NCI-H510A treated with DMSO at 0.1 percent for 48 hours (cell line): ENCODE measurements around the gene AZGP1.
"Not testable (repeated sequence)": the region's sequence is repeated elsewhere in the genome, so short reads cannot be mapped to it uniquely, and the experiment has no call there.

Source experiments
- DNase-seq: peaks from one replicate; lab custom pipeline; 2025; lab: John Stamatoyannopoulos, UW

AZGP1 gene

GRCh38 chr7:99997545-99998137, 21.8 kb upstream of the AZGP1 start:
- no peak for DNase-seq

- DNase-seq = no peak
These were observed 21.1 kb upstream of the AZGP1 start for GRCh38 chr7:99996755-99997544.

DNA sequence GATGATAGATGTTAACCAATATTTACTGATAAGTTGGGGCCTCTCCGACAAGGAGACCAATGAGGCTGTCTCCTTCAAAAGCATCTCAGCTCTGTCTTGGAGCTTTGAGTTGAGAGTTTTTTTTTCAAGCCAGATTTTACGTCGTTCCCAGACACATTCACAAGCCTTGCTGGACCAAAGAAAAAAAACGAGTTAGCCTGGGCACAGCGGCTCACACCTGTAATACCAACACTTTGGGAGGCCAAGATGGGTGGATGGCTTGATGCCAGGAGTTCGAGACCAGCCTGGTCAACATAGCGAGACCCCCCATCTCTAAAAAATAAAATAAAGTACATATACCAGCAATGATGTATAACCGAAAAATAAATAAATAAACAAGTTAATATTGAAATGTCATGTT, 19.0 kb upstream of the AZGP1 start:
- no peak for DNase-seq

DNA sequence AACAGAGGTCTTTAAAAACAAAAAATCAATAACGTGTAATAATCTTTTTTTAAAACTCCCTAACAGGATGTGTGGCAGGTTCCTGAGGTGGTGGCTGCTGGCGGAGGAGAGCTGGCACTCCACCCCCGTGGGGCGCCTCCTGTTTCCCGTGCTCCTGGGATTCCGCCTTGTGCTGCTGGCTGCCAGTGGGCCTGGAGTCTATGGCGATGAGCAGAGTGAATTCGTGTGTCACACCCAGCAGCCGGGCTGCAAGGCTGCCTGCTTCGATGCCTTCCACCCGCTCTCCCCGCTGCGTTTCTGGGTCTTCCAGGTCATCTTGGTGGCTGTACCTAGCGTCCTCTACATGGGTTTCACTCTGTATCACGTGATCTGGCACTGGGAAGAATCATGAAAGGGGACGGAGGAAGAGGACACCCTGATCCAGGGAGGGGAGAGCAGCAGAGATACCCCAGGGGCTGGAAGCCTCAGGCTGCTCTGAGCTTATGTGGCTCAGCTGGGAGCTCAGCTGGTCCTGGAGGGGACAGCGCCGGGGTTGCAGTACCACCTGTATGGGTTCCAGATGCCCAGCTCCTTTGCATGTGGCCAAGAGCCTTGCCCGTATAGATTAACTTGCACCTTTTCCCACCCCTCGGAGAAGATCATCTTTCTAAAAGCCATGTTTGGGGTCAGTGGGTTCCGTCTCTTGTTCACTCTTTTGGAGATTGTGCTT, 16.7 kb upstream of the AZGP1 start:
- no peak for DNase-seq

DNA sequence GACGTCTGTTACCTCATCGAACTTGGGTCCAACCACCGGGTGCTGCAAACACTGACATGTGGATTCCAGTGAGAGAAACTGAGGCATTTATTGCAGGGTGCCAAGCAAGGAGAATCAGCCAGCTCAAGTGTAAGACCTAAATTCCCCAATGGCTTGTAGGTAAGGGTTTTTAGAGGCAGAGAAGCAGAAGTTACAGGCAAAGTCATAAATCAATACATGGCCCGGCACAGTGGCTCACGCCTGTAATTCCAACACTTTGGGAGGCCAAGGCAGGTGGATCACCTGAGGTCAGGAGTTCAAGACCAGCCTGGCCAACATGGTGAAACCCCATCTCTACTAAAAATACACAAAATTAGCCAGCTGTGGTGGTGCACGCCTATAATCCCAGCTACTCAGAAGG, 15.7 kb upstream of the AZGP1 start:
- not testable (repeated sequence) for DNase-seq

GRCh38 chr7:99990460-99990852, 14.6 kb upstream of the AZGP1 start:
- DNase-seq = no peak

DNA sequence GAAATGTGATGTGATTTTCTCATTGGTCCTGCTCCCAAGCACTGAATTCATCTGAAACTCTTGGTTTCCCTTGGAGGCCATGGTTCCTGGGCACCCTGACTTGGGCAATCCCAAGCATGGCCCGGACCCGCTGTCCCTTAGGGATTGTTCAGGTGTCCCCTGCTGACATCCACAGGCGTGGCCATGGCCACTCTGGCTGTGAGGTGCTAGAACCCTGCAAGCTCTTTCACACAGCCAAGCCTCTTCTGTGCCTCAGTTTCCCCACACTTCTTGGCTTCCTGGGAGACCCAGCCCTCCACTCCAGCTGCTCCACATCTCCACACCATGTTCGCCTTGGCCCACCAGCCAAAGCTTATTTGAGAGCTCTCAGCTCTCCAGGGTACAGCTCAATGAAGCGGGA, 12.0 kb upstream of the AZGP1 start:
- no peak for DNase-seq

GRCh38 chr7:99987306-99987705, 11.5 kb upstream of the AZGP1 start:
- not testable (repeated sequence) for DNase-seq

DNA sequence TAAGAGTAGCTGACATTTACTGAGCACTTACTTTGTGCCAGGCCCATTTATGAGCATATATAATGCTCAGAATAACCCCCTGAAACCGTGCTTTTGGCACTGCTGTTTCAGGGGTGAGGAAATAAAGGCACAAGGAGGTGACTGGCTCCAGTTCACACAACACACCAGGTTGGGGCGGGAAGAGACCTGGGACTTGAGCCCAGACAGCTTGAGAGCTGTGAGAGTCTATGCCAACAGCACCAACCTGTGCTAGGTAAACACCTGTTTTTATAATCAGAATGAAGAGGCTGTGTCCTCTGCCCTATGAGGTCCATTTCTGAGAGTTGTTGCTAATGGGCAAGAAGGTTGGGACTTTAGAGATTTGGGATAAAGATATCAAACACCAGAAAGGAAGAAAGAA, 8.8 kb upstream of the AZGP1 start:
- DNase-seq = no peak

- not testable (repeated sequence) for DNase-seq
These were observed 5.2 kb upstream of the AZGP1 start for GRCh38 chr7:99981066-99981465.

GRCh38 chr7:99980448-99980872, 4.6 kb upstream of the AZGP1 start:
- DNase-seq = not testable (repeated sequence)

DNA sequence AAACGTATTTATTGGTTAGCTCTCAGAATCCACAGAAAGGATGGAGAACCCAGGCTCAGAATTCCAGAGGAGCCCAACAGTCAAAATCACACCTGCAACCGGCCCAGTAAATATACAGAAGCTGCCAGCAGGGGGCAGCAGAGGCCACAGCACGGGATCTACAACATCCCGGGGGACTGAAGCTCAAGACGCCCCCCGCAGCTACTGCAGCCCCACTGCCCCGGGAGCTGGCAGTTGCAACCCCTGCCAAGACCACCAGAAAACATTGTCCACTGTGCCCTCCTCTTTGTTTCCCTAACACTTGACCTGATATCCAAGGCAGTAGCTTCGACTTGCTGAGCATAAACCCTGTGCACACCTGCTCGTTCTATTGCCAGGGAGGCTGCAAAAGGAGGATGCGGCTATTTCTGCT, 4.0 kb upstream of the AZGP1 start:
- peak; percentile 23 for DNase-seq

DNA sequence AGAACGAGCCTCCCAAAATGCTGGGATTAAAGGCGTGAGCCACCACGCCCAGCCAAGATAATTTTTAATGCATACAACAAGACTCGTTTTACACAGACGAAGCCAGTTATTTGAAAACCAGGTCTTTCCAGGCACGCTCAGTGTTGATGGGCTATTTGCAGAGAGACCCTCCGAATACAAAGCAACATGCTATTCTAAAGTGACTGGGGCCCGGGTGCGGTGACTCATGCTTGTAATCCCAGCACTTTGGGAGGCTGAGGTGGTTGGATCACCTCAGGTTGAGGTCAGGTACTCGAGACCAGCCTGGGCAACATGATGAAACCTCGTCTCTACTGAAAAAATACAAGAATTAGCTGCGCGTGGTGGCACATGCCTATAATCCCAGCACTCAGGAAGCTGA, 795 bp upstream of the AZGP1 start:
- DNase-seq = no peak

GRCh38 chr7:99974681-99975080, 1.1 kb downstream of the AZGP1 start:
- no peak for DNase-seq

DNA sequence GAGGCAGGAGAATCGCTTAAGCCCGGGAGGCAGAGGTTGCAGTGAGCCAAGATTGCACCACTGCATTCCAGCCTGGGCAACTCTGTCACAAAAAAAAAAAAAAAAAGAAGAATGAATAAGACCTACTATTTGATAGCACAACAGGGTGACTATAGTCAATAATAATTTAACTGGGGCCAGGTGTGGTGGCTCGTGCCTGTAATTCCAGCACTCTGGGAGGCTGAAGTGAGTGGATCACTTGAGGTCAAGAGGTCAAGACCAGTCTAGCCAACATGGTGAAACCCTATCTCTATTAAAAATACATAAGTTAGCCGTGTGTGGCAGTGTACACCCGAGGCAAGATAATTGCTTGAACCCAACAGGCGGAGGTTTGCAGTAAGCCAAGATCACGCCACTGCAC, 2.0 kb downstream of the AZGP1 start:
- not testable (repeated sequence) for DNase-seq

GRCh38 chr7:99971242-99971641, 4.6 kb downstream of the AZGP1 start:
- no peak for DNase-seq

- not testable (repeated sequence) for DNase-seq
These were observed 6.0 kb downstream of the AZGP1 start for GRCh38 chr7:99969813-99970212.

GRCh38 chr7:99969298-99969697, 6.5 kb downstream of the AZGP1 start:
- no peak for DNase-seq

- DNase-seq = no peak
These were observed 17.1 kb downstream of the AZGP1 start for GRCh38 chr7:99958564-99959227.

GRCh38 chr7:99955247-99955646, 20.6 kb downstream of the AZGP1 start:
- no peak for DNase-seq

GRCh38 chr7:99954643-99955042, 21.2 kb downstream of the AZGP1 start:
- not testable (repeated sequence) for DNase-seq

DNA sequence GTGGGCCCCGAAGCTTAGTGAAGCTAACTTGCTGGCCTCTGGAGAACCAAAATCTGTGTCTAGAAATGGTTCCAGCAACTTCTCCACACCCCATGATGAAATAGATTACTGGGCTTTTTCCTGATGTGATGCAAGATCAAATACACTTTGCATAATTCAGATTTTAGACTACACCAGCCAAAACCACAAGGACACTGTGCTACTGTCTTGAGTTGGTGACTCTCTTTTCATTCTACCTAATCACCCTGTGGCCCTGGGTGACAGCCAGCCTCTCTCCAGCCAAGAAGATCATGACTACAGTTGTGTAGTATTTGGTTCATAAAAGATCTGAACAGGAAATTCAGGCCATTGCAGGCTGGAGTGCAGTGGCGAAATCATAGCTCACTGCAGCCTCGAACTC, 22.2 kb downstream of the AZGP1 start:
- DNase-seq = no peak

DNA sequence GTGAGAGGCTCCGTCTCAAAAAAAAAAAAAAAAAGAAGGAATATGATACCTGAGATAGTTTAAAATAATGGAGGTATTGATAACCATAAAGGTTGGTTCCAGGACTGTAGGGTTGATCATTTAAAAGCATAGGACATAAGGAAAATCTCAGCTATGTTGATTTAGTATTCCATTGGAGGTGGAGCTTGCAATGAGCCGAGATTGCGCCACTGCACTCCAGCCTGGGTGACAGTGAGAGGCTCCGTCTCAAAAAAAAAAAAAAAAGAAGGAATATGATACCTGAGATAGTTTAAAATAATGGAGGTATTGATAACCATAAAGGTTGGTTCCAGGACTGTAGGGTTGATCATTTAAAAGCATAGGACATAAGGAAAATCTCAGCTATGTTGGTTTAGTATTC, 23.2 kb downstream of the AZGP1 start:
- DNase-seq = not testable (repeated sequence)
